Measurements from ENCODE around the gene FLRT1.

FLRT1 gene

GRCh38 chr11:64023712-64024710 lies 11.7 kb upstream of the FLRT1 start:
- TF ChIP-seq, protein P1, sequence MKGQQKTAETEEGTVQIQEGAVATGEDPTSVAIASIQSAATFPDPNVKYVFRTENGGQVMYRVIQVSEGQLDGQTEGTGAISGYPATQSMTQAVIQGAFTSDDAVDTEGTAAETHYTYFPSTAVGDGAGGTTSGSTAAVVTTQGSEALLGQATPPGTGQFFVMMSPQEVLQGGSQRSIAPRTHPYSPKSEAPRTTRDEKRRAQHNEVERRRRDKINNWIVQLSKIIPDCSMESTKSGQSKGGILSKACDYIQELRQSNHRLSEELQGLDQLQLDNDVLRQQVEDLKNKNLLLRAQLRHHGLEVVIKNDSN (IDR thresholded peaks at IDR 0.05) = no peak
- no peak for TF ChIP-seq CREB1 (IDR thresholded peaks at IDR 0.05; ENCODE audit: low read depth)
- TF ChIP-seq ZBTB7A (IDR thresholded peaks at IDR 0.05; ENCODE audit: low read depth) = no peak
- no peak for TF ChIP-seq CEBPB (IDR thresholded peaks at IDR 0.05)
- TF ChIP-seq NFIC (IDR thresholded peaks at IDR 0.05) = no peak
- TF ChIP-seq RAD21 (IDR thresholded peaks at IDR 0.05; ENCODE audit: low read depth) = no peak
- TF ChIP-seq EGR1 (IDR thresholded peaks at IDR 0.05) = no peak
- no peak for TF ChIP-seq TCF12 (IDR thresholded peaks at IDR 0.05; ENCODE audit: low read depth)
- no peak for TF ChIP-seq EP300 (IDR thresholded peaks at IDR 0.05; ENCODE audit: borderline replicate concordance)

DNA sequence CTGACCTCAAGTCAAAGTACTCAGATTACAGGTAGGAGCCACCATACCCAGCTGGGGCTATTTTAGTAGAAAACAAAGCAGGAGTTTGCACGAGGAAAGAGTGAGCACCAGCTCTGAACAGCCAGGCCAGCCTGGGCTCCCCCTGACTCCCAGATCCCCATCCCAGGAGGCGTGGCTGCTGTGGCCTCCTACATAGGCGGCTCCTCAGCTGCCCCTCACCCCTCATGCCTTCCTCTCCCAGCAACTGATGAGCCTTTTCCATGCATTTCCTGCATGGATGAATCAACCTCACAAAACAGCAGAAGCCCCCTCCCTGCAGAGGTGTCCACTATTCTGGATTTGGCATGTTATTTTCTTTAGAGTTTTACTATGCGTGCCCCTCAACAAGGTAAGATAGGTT lies 10.5 kb upstream of the FLRT1 start:
- TF ChIP-seq RAD21 (IDR thresholded peaks at IDR 0.05; ENCODE audit: low read depth) (no peak), YY1 (IDR thresholded peaks at IDR 0.05; ENCODE audit: low read depth) (no peak)

- no peak for TF ChIP-seq TCF12 (IDR thresholded peaks at IDR 0.05; ENCODE audit: low read depth)
- no peak for TF ChIP-seq TEAD4 (IDR thresholded peaks at IDR 0.05)
- TF ChIP-seq CREB1 (IDR thresholded peaks at IDR 0.05; ENCODE audit: low read depth) = no peak
- no peak for TF ChIP-seq NFIC (IDR thresholded peaks at IDR 0.05)
- no peak for TF ChIP-seq ZBTB7A (IDR thresholded peaks at IDR 0.05; ENCODE audit: low read depth)
- TF ChIP-seq, protein P2, sequence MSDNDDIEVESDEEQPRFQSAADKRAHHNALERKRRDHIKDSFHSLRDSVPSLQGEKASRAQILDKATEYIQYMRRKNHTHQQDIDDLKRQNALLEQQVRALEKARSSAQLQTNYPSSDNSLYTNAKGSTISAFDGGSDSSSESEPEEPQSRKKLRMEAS (IDR thresholded peaks at IDR 0.05) = no peak
- TF ChIP-seq EP300 (IDR thresholded peaks at IDR 0.05; ENCODE audit: borderline replicate concordance) = no peak
- no peak for TF ChIP-seq RAD21 (IDR thresholded peaks at IDR 0.05; ENCODE audit: low read depth)
- TF ChIP-seq TAF1 (IDR thresholded peaks at IDR 0.05; ENCODE audit: low read depth) = no peak
- TF ChIP-seq, protein P1 (IDR thresholded peaks at IDR 0.05) = no peak
- no peak for TF ChIP-seq FOXM1 (IDR thresholded peaks at IDR 0.05; ENCODE audit: borderline replicate concordance, low read depth)
- no peak for TF ChIP-seq EGR1 (IDR thresholded peaks at IDR 0.05)
- no peak for TF ChIP-seq YY1 (IDR thresholded peaks at IDR 0.05; ENCODE audit: low read depth)
- no peak for TF ChIP-seq CEBPB (IDR thresholded peaks at IDR 0.05)
- TF ChIP-seq, protein P3, sequence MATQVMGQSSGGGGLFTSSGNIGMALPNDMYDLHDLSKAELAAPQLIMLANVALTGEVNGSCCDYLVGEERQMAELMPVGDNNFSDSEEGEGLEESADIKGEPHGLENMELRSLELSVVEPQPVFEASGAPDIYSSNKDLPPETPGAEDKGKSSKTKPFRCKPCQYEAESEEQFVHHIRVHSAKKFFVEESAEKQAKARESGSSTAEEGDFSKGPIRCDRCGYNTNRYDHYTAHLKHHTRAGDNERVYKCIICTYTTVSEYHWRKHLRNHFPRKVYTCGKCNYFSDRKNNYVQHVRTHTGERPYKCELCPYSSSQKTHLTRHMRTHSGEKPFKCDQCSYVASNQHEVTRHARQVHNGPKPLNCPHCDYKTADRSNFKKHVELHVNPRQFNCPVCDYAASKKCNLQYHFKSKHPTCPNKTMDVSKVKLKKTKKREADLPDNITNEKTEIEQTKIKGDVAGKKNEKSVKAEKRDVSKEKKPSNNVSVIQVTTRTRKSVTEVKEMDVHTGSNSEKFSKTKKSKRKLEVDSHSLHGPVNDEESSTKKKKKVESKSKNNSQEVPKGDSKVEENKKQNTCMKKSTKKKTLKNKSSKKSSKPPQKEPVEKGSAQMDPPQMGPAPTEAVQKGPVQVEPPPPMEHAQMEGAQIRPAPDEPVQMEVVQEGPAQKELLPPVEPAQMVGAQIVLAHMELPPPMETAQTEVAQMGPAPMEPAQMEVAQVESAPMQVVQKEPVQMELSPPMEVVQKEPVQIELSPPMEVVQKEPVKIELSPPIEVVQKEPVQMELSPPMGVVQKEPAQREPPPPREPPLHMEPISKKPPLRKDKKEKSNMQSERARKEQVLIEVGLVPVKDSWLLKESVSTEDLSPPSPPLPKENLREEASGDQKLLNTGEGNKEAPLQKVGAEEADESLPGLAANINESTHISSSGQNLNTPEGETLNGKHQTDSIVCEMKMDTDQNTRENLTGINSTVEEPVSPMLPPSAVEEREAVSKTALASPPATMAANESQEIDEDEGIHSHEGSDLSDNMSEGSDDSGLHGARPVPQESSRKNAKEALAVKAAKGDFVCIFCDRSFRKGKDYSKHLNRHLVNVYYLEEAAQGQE (IDR thresholded peaks at IDR 0.05; ENCODE audit: low read depth) = no peak
Observed at GRCh38 chr11:64026575-64027205, 9.0 kb upstream of the FLRT1 start.

DNA sequence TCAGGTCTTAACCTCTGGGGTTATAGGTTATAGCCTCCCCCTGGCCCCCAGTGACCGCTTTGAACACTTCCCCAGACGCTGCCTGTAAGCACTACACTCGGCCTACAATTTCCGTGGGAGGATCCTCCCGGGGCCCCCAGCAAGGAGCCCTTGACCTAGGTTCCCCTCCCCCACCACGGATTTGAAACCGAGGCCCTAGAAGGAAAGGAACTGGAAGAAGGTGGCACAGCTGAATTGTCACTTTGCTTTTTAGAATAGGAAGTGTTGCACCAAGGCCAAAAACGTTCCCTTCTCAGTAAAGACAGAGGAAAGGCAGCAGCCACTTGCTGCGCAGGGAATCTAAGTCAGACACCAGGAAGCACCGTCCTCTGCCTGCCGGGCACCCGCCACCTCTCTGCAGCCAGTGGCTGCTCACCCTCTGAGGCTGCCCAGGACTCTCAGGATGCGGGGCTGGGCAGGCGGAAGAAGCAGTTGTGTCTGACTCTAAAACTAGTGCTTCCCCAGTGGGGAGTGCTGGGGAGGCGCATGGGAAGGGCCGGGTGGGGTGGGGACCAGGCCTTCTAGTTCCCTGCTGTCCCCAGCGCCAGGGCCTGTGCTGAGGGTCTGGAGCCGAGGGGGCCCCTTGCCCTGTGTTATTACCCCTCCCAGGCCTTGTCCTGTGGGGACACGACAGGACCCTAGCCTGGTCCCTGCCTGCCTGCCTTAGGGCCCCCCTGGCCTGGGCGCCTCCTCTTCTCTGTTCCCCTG lies 7.9 kb upstream of the FLRT1 start:
- TF ChIP-seq RAD21 (IDR thresholded peaks at IDR 0.05; ENCODE audit: low read depth) (no peak), FOXM1 (IDR thresholded peaks at IDR 0.05; ENCODE audit: borderline replicate concordance, low read depth) (no peak), CREB1 (IDR thresholded peaks at IDR 0.05; ENCODE audit: low read depth) (no peak), TEAD4 (IDR thresholded peaks at IDR 0.05) (no peak), EP300 (IDR thresholded peaks at IDR 0.05; ENCODE audit: borderline replicate concordance) (no peak), EGR1 (IDR thresholded peaks at IDR 0.05) (no peak), YY1 (IDR thresholded peaks at IDR 0.05; ENCODE audit: low read depth) (no peak), CEBPB (IDR thresholded peaks at IDR 0.05) (no peak)
- TF ChIP-seq, protein P1 (IDR thresholded peaks at IDR 0.05) = no peak
- TF ChIP-seq, protein P3 (IDR thresholded peaks at IDR 0.05; ENCODE audit: low read depth) = no peak
- TF ChIP-seq, protein P2 (IDR thresholded peaks at IDR 0.05) = no peak

Data from Ishikawa (cell line).